Tibial nerve (tissue), 3 donors: ENCODE results near the gene CNTNAP4.

ENCODE experiments used
- POLR2A ChIP-seq, 2 donors: fragments of 450-650 bp; IDR thresholded peaks; one replicate each; pipeline ENCODE4 v1.6.1; 2017; ENCODE audit warnings: antibody characterized with exemption in 2 of 2, mild to moderate bottlenecking in 2 of 2, moderate library complexity in 2 of 2
- TF ChIP-seq, protein P1 (sequence below), 5 experiments: fragments of 200-600 bp in 3 of 5; fragments of 450-650 bp in 2 of 5; sonication (generic) in 3 of 5; IDR thresholded peaks; one replicate each; pipeline ENCODE4 v1.5.1; 2016 to 2019; ENCODE audit warnings: antibody characterized with exemption in 5 of 5, mild to moderate bottlenecking in 3 of 5, moderate library complexity in 2 of 5

DNA sequence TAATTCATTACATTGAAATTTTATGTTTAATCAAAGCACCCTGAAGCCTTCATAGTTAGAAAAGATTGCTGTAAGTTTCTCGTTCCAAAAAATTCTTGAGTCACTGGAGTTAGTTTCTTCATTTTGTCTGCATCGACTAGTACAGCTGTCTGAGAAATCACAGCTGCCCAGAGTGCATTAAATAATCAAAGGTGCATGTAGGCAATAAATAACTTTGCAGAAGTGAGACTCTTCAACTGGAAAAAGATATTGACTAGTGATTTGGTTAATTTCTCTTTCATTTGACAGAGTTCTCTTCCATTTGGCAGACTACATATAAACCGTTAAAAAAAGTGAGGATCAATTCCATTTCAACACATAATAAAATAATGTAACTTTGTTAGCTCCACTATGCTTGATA, 234.0 kb downstream of the CNTNAP4 start:
- TF ChIP-seq, protein P1, sequence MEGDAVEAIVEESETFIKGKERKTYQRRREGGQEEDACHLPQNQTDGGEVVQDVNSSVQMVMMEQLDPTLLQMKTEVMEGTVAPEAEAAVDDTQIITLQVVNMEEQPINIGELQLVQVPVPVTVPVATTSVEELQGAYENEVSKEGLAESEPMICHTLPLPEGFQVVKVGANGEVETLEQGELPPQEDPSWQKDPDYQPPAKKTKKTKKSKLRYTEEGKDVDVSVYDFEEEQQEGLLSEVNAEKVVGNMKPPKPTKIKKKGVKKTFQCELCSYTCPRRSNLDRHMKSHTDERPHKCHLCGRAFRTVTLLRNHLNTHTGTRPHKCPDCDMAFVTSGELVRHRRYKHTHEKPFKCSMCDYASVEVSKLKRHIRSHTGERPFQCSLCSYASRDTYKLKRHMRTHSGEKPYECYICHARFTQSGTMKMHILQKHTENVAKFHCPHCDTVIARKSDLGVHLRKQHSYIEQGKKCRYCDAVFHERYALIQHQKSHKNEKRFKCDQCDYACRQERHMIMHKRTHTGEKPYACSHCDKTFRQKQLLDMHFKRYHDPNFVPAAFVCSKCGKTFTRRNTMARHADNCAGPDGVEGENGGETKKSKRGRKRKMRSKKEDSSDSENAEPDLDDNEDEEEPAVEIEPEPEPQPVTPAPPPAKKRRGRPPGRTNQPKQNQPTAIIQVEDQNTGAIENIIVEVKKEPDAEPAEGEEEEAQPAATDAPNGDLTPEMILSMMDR (IDR thresholded peaks at IDR 0.05), result no peak
- TF ChIP-seq POLR2A (IDR thresholded peaks at IDR 0.05), result no peak
